Upper lobe of right lung (tissue), 1 donor: ENCODE data around the gene ATP1A4. TPM values are rescaled to one million over a fixed set of nuclear protein-coding genes. Genes with fewer than 3 reads are reported as not detected.

Experiments
- ATAC-seq: fragments of 200-7000 bp; cut with Tn5 transposase; one replicate; pipeline ENCODE4 v1.9.1; 2020; ENCODE audit warnings: mild to moderate bottlenecking, moderate library complexity
- DNase-seq: peaks from one replicate; pipeline ENCODE4 v3.0.0-alpha.2; 2020
- H3K27ac ChIP-seq: fragments of 200-600 bp; one replicate; pipeline ENCODE4 v1.8.0; 2022
- H3K27me3 ChIP-seq: fragments of 200-600 bp; one replicate; pipeline ENCODE4 v1.8.0; 2022; ENCODE audit warnings: mild to moderate bottlenecking
- H3K36me3 ChIP-seq: fragments of 200-600 bp; one replicate; pipeline ENCODE4 v1.8.0; 2022
- H3K4me1 ChIP-seq: fragments of 200-600 bp; one replicate; pipeline ENCODE4 v1.8.0; 2022
- H3K4me3 ChIP-seq: fragments of 200-600 bp; one replicate; pipeline ENCODE4 v1.8.0; 2022; ENCODE audit warnings: mild to moderate bottlenecking
- H3K9me3 ChIP-seq: fragments of 200-600 bp; one replicate; pipeline ENCODE4 v1.8.0; 2022
- CTCF ChIP-seq: fragments of 200-600 bp; IDR thresholded peaks from one replicate; pipeline ENCODE4 v1.8.0; 2022; ENCODE audit warnings: antibody characterized with exemption
- intact Hi-C: fragments of 100-400 bp; cut with DNase I; formaldehyde crosslinking; loops from one replicate; pipeline ENCODE4 v1.11.0; 2022
- total RNA-seq: library from RNA; stranded (reverse); fragmentation: NEBNext Ultra II Directional; extraction: Animal tissue kit (Norgen Biotek cat#: 25700); gene quantifications from one replicate; pipeline ENCODE4 v1.2.1, GENCODE V29; 2021
- donor health status: DM: no; HTN: yes; CAD: no; lungs with severe emphysema.

Gene ATP1A4
- total RNA-seq, 1 donor from 2014 or later = 0.96 TPM

- intact Hi-C loops = no loop called here
- TF ChIP-seq CTCF = no peak
- Histone ChIP-seq H3K4me1 (no peaks in the 10 kb centered on the region), H3K27ac (no peak overlapping the region), H3K27me3 (no peaks in the 10 kb centered on the region), H3K4me3 (no peak overlapping the region), H3K36me3 (no peaks in the 10 kb centered on the region), H3K9me3 (no peaks in the 10 kb centered on the region)
- DNase-seq (no peak), ATAC-seq (no peak)
Measured at GRCh38 chr1:160137216-160137862, 14.1 kb upstream of the ATP1A4 start.

- no peaks in the 10 kb centered on the region for H3K9me3 ChIP-seq
- ATAC-seq (no peak), DNase-seq (no peak)
- no peak for TF ChIP-seq CTCF
- H3K36me3 ChIP-seq = no peaks in the 10 kb centered on the region
- H3K27ac ChIP-seq = no peak overlapping the region
- H3K4me3 ChIP-seq = no peak overlapping the region
- H3K27me3 ChIP-seq = no peaks in the 10 kb centered on the region
- no peaks in the 10 kb centered on the region for H3K4me1 ChIP-seq
- intact Hi-C loops = no loop called here
Measured at GRCh38 chr1:160139840-160140239, 11.6 kb upstream of the ATP1A4 start.

- no peaks in the 10 kb centered on the region for H3K27me3 ChIP-seq
- intact Hi-C loops = no loop called here
- TF ChIP-seq CTCF = no peak
- DNase-seq (no peak), ATAC-seq (peak; percentile 93)
- H3K4me3 ChIP-seq = no peak overlapping the region
- H3K9me3 ChIP-seq = no peaks in the 10 kb centered on the region
- no peaks in the 10 kb centered on the region for H3K36me3 ChIP-seq
- H3K27ac ChIP-seq = no peak overlapping the region
- no peaks in the 10 kb centered on the region for H3K4me1 ChIP-seq
Measured at GRCh38 chr1:160143695-160144094, 7.7 kb upstream of the ATP1A4 start.

GRCh38 chr1:160144921-160145320 is 6.5 kb upstream of the ATP1A4 start:
- intact Hi-C loops = no loop called here
- TF ChIP-seq CTCF = no peak

GRCh38 chr1:160146107-160146506 is 5.3 kb upstream of the ATP1A4 start:
- no peak for DNase-seq
- Histone ChIP-seq H3K27me3 (no peaks in the 10 kb centered on the region), H3K4me1 (no peaks in the 10 kb centered on the region), H3K4me3 (no peak overlapping the region), H3K27ac (no peak overlapping the region), H3K36me3 (no peaks in the 10 kb centered on the region), H3K9me3 (no peaks in the 10 kb centered on the region)
- no peak for TF ChIP-seq CTCF
- no peak for ATAC-seq
- intact Hi-C loops = no loop called here

More at GRCh38 chr1:160144921-160145320, 6.5 kb upstream of the ATP1A4 start:
- no peaks in the 10 kb centered on the region for H3K36me3 ChIP-seq
- no peak overlapping the region for H3K27ac ChIP-seq
- no peaks in the 10 kb centered on the region for H3K9me3 ChIP-seq
- ATAC-seq (no peak), DNase-seq (no peak)
- H3K4me3 ChIP-seq = no peak overlapping the region
- no peaks in the 10 kb centered on the region for H3K27me3 ChIP-seq
- H3K4me1 ChIP-seq = no peaks in the 10 kb centered on the region

- no peak for TF ChIP-seq CTCF
- no peak overlapping the region for H3K27ac ChIP-seq
- no peaks in the 10 kb centered on the region for H3K4me1 ChIP-seq
- no peak for ATAC-seq
- no peaks in the 10 kb centered on the region for H3K27me3 ChIP-seq
- no peaks in the 10 kb centered on the region for H3K9me3 ChIP-seq
- no peak overlapping the region for H3K4me3 ChIP-seq
- no peak for DNase-seq
- intact Hi-C loops = no loop called here
- no peaks in the 10 kb centered on the region for H3K36me3 ChIP-seq
Measured at GRCh38 chr1:160148121-160148520, 3.3 kb upstream of the ATP1A4 start.
